Spleen (tissue), 7 donors: ENCODE data around the gene ADGRL3.

Experiments
- CTCF ChIP-seq, 11 experiments: fragments of 200-600 bp in 7 of 11; fragments of 450-650 bp in 4 of 11; sonication (generic) in 4 of 11; IDR thresholded peaks in 8 of 11; conservative IDR thresholded peaks in 3 of 11; 1 replicate in 7 of 11; 2 replicates in 4 of 11; pipeline versions ENCODE4 v1.4.0 to v1.8.0; 2016 to 2021; ENCODE audit warnings: antibody characterized with exemption in 11 of 11, inconsistent platforms in 4 of 11, mild to moderate bottlenecking in 1 of 11
- POLR2A ChIP-seq, 3 donors: fragments of 450-650 bp; IDR thresholded peaks; one replicate each; pipeline ENCODE4 v1.5.1; 2017; ENCODE audit warnings: antibody characterized with exemption in 3 of 3, mild to moderate bottlenecking in 1 of 3
- POLR2AphosphoS5 ChIP-seq, 3 donors: sonication (generic); formaldehyde crosslinking; IDR thresholded peaks; one replicate each; pipeline ENCODE4 v1.5.1; 2017; ENCODE audit warnings: antibody characterized with exemption in 3 of 3
- donor health status: DM: no; HTN: no; CAD: no; lungs with moderate emphysema.
- donor health status: DM: no; HTN: no; CAD: no.
- donor health status: DM: no; HTN: no; CAD: no.

DNA sequence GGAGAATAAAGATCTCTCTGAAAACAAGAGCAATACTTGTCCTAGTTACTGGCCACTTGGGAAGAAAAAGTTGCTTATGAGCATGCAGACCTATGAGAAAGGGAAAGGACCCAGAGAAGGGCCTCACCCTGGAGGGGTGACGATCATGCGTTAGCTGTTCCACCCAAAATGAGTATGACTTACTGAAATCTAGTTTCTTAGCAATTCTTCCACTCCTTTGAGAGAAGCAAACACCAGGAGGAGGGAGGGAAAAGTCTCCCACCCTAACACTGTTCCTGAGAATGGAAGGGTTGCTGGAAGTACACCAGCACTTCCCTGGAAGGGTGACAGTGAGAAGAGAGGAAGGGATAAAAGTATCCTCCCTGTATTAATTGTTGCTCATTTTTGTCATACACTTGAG is 107.9 kb downstream of the ADGRL3 start:
- TF ChIP-seq POLR2A (IDR thresholded peaks at IDR 0.05) (no peak), CTCF (IDR thresholded peaks at IDR 0.05 in 8 of 11, conservative IDR thresholded peaks at IDR 0.05 in 3 of 11) (no peak), POLR2AphosphoS5 (IDR thresholded peaks at IDR 0.05) (no peak)
